Measurements from ENCODE around the gene STX4. TPM values are rescaled to one million over a fixed set of nuclear protein-coding genes. Genes with fewer than 3 reads are reported as not detected.

Gene STX4
- total and polyA plus RNA-seq, 8 donors = 37.7 to 84.8 (median 43.3) TPM

DNA sequence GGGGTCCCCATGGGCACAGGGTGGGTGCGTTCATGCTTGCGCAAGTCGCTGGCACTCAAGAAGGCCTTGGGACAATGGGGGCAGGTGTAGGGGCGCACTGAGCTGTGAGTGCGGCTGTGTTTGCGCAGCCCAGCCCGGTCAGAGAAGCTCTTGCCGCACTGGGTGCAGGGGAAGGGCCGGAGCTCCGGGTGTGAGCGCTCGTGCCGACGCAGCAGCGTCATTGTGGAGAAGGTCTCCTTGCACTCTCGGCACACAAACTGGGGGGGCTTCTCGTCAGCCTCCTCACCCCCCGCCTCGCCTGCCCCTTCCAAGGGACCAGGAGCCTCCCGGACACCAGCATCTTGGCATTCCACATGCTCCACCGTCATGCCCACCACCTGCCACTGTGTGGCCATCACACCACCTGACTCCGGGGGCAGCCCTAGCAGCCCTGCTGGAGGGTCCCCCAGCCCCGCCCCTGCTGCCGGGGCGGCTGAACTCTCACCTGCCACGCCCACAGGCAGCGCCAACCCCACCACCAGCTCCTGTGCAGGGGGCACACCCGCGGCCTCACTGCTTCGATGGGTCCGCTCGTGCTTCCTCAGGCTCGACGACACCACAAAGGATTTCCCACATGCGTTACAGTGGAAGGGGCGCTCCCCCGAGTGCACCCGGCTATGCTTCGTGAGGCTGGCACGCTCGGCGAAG, 27.9 kb downstream of the STX4 start:
- no peaks in the 10 kb centered on the region for H3K27me3 ChIP-seq
- intact Hi-C loops (cut with DNase I) = no loop called here
- DNase-seq (no peak), ATAC-seq (no peak)
- no peak overlapping the region for H3K4me3 ChIP-seq
- peaks cover 0 to 68% of the 10 kb centered on the region in 2 donors for H3K36me3 ChIP-seq
- H3K9me3 ChIP-seq = no peaks in the 10 kb centered on the region
- peaks cover 4 to 18% of the 10 kb centered on the region in 2 donors for H3K4me1 ChIP-seq
- TF ChIP-seq, protein P1, sequence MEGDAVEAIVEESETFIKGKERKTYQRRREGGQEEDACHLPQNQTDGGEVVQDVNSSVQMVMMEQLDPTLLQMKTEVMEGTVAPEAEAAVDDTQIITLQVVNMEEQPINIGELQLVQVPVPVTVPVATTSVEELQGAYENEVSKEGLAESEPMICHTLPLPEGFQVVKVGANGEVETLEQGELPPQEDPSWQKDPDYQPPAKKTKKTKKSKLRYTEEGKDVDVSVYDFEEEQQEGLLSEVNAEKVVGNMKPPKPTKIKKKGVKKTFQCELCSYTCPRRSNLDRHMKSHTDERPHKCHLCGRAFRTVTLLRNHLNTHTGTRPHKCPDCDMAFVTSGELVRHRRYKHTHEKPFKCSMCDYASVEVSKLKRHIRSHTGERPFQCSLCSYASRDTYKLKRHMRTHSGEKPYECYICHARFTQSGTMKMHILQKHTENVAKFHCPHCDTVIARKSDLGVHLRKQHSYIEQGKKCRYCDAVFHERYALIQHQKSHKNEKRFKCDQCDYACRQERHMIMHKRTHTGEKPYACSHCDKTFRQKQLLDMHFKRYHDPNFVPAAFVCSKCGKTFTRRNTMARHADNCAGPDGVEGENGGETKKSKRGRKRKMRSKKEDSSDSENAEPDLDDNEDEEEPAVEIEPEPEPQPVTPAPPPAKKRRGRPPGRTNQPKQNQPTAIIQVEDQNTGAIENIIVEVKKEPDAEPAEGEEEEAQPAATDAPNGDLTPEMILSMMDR (IDR thresholded peaks at IDR 0.05) = no peak
- H3K27ac ChIP-seq = no peak overlapping the region

DNA sequence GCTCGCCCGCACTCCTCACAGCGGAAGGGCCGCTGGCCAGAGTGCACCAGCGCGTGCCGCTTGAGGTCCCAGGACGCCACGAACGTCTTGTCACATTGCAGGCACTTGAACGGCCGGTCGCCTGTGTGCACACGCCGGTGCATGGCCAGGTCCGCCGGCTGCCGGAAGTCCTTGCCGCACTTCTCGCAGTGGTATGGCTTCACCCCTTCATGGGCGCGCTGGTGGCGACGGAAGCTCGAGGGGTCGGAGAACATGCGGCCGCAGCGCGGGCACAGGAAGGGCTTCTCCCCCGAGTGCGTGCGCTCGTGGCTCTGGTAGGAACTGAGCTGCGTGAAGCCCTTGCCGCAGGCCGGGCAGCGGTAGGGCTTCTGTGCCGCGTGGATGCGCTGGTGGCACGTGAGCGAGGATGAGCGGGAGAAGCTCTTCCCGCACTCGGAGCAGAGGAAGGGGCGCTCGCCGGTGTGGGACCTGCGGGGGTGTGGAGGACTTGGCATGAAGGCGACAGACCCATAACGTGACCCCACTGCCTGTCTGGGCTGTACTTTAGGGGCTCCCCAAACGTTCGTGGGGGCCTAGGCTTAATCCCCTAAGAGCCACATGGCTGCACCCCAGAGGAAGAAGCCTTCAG, 28.6 kb downstream of the STX4 start:
- DNase-seq (no peak), ATAC-seq (no peak)
- Histone ChIP-seq H3K27ac (no peak overlapping the region), H3K9me3 (no peaks in the 10 kb centered on the region), H3K4me3 (no peak overlapping the region), H3K36me3 (peaks cover 0 to 68% of the 10 kb centered on the region in 2 donors), H3K27me3 (no peaks in the 10 kb centered on the region), H3K4me1 (peaks cover 4 to 19% of the 10 kb centered on the region in 2 donors)
- intact Hi-C loops (cut with DNase I) = no loop called here
- TF ChIP-seq, protein P1 (IDR thresholded peaks at IDR 0.05) = no peak

DNA sequence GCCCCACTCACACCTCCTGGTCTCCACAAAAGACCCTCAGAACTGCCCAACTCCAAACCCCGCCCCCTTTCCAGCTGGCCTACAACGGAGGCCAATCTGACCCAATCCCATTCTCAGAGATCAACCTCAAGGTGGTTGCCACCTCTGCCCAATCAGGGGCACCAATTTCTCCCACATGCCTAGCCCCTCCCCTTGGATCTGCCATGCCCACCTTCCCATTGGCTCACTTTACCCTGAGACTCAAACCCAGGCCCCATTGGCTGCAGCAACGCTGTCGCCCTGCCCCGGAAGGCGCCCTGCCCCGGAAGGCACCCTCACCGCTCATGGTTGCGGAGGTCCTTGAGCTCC, 30.1 kb downstream of the STX4 start:
- no peaks in the 10 kb centered on the region for H3K9me3 ChIP-seq
- DNase-seq (no peak), ATAC-seq (no peak)
- no peak overlapping the region for H3K27ac ChIP-seq
- no peak overlapping the region for H3K4me3 ChIP-seq
- TF ChIP-seq, protein P1 (IDR thresholded peaks at IDR 0.05) = no peak
- intact Hi-C loops (cut with DNase I) = no loop called here
- H3K27me3 ChIP-seq = no peaks in the 10 kb centered on the region
- H3K36me3 ChIP-seq = peaks cover 0 to 56% of the 10 kb centered on the region in 2 donors
- peaks cover 4 to 19% of the 10 kb centered on the region in 2 donors for H3K4me1 ChIP-seq

DNA sequence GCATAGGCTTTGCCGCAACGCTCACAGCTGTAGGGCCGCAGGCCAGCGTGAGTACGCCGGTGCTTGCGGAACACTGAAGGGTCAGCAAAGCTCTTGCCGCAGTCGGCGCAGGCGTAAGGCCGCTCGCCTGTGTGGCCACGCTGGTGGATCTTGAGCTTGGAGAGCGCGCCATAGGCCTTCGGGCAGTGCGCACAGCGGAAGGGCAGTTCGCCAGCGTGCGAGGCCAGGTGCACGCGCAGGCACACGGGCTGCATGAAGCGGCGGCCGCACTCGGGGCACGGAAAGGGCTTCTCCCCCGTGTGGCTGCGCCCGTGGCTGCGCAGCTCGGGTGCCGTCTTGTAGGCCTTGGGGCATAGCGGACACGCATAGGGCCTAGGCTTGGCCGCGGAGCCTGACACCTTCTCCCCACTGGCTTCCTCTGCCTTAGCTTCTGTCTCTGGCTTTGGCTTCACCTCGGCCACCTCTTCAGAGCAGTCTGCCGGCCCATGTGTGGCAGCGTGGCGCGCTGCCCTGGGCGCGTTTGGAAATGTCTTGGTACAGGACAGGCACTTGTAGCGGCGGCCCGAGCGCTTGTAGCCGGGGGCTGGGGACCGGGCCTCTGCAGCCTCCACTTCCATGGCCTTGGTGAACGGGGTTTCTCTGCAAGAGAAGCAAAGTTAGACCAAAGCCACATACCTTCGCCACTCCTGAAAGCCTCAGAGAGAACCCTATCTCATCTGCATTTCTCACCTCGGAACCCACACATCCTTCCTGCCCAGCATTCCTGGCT, 30.7 kb downstream of the STX4 start:
- H3K36me3 ChIP-seq = peaks cover 0 to 52% of the 10 kb centered on the region in 2 donors
- peak overlapping the region; percentile 46 to 65 for H3K27ac ChIP-seq
- DNase-seq (no peak), ATAC-seq (no peak)
- TF ChIP-seq, protein P1 (IDR thresholded peaks at IDR 0.05) = no peak
- H3K4me3 ChIP-seq = no peak overlapping the region
- no peaks in the 10 kb centered on the region for H3K27me3 ChIP-seq
- intact Hi-C loops (cut with DNase I) = no loop called here
- H3K9me3 ChIP-seq = no peaks in the 10 kb centered on the region
- peaks cover 4 to 19% of the 10 kb centered on the region in 2 donors for H3K4me1 ChIP-seq

- TF ChIP-seq, protein P1 (IDR thresholded peaks at IDR 0.05) = no peak
- Histone ChIP-seq H3K4me1 (peaks cover 4 to 19% of the 10 kb centered on the region in 2 donors), H3K27ac (peak overlapping the region; percentile 46 to 65), H3K27me3 (no peaks in the 10 kb centered on the region), H3K9me3 (no peaks in the 10 kb centered on the region), H3K4me3 (no peak overlapping the region), H3K36me3 (peaks cover 0 to 44% of the 10 kb centered on the region in 2 donors)
- no peak for DNase-seq
- intact Hi-C loops (cut with DNase I) = no loop called here
- peak; percentile 82 for ATAC-seq
Measured at GRCh38 chr16:31064882-31065461, 31.6 kb downstream of the STX4 start.
